ENCODE measurements around the gene EGFR.

The EGFR gene

DNA sequence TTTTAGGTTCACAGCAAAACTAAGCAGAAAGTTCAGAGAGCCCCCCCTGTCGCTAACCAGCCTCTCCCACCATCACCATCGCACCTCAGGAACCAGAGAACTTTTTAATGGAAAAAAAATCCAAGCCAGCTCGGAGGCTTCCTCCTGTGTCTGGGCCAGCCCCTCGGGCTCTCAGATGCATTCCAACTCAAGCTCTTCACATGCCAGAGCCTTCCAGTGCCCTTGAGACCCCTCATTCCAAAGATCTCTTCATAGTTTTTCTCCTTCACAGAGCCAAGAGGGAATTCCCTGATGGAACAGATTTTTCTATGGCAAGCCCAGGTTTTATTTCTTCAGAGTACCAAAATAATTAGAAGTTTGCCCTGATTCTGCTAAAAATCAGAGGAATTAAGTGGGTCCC, 192.9 kb downstream of the EGFR start:
- no peak for DNase-seq (ENCODE audit: low spot score)
- no peak overlapping the region for H2AK5ac ChIP-seq (ENCODE audit: low read depth, low read length)
- H3K18ac ChIP-seq (ENCODE audit: low read length) = no peak overlapping the region

GRCh38 chr7:55212176-55212575, 193.4 kb downstream of the EGFR start:
- Histone ChIP-seq H3K4me3 (ENCODE audit: low read length in 2 of 2) (no peak overlapping the region), H3K23ac (ENCODE audit: low read depth, low read length, poor library complexity) (no peak overlapping the region), H3K36me3 (replicated peaks in 1 of 2; ENCODE audit: control insufficient read depth in 2 of 2, insufficient read depth in 2 of 2, low read length in 2 of 2) (peaks cover 0 to 6% of the 10 kb centered on the region in 2 donors), H2BK15ac (ENCODE audit: low read length) (no peak overlapping the region), H4K91ac (ENCODE audit: low read depth, low read length, poor library complexity) (no peak overlapping the region), H2BK5ac (ENCODE audit: low read length) (no peak overlapping the region), H3K4ac (ENCODE audit: low read length) (no peak overlapping the region), H3K9ac (ENCODE audit: low read depth, low read length, poor library complexity) (no peak overlapping the region), H2AK5ac (ENCODE audit: low read depth, low read length) (no peak overlapping the region), H3K27me3 (ENCODE audit: control insufficient read depth in 3 of 3, insufficient read depth in 3 of 3, low read depth in 1 of 3, low read length in 3 of 3) (no peaks in the 10 kb centered on the region), H3K4me2 (ENCODE audit: insufficient read depth, low read length, poor library complexity, severe bottlenecking) (no peak overlapping the region), H3K4me1 (ENCODE audit: control insufficient read depth in 2 of 2, insufficient read depth in 1 of 2, low read depth in 1 of 2, low read length in 2 of 2) (peaks cover 0 to 12% of the 10 kb centered on the region in 2 donors), H2AFZ (ENCODE audit: low read length) (no peak overlapping the region), H2BK120ac (ENCODE audit: low read depth, low read length) (no peak overlapping the region), H3K27ac (replicated peaks; ENCODE audit: low read length) (no peak overlapping the region), H3K9me3 (replicated peaks in 1 of 2; ENCODE audit: control insufficient read depth in 2 of 2, insufficient read depth in 1 of 2, low read depth in 1 of 2, low read length in 2 of 2) (no peaks in the 10 kb centered on the region), H3K18ac (ENCODE audit: low read length) (no peak overlapping the region), H2BK12ac (ENCODE audit: low read length) (no peak overlapping the region), H3K79me1 (ENCODE audit: low read depth, low read length) (no peaks in the 10 kb centered on the region), H4K8ac (ENCODE audit: low read depth, low read length) (no peak overlapping the region), H3K14ac (ENCODE audit: low read length) (no peak overlapping the region)
- no CpG with 5 or more reads among the region's 8 CpGs for WGBS, 2 donors (ENCODE audit: extremely low coverage in 2 of 2, insufficient read length in 2 of 2, insufficient replicate concordance in 1 of 2)
- no peak for DNase-seq (ENCODE audit: low spot score)

More for the DNA sequence above, 192.9 kb downstream of the EGFR start:
- Histone ChIP-seq H2BK5ac (ENCODE audit: low read length) (no peak overlapping the region), H3K4me3 (ENCODE audit: low read length in 2 of 2) (no peak overlapping the region), H3K27ac (replicated peaks; ENCODE audit: low read length) (no peak overlapping the region), H3K23ac (ENCODE audit: low read depth, low read length, poor library complexity) (no peak overlapping the region), H3K9me3 (replicated peaks in 1 of 2; ENCODE audit: control insufficient read depth in 2 of 2, insufficient read depth in 1 of 2, low read depth in 1 of 2, low read length in 2 of 2) (no peaks in the 10 kb centered on the region), H3K4me2 (ENCODE audit: insufficient read depth, low read length, poor library complexity, severe bottlenecking) (no peak overlapping the region), H3K4me1 (ENCODE audit: control insufficient read depth in 2 of 2, insufficient read depth in 1 of 2, low read depth in 1 of 2, low read length in 2 of 2) (peaks cover 0 to 12% of the 10 kb centered on the region in 2 donors), H2AFZ (ENCODE audit: low read length) (no peak overlapping the region), H3K36me3 (replicated peaks in 1 of 2; ENCODE audit: control insufficient read depth in 2 of 2, insufficient read depth in 2 of 2, low read length in 2 of 2) (peaks cover 0 to 6% of the 10 kb centered on the region in 2 donors), H3K4ac (ENCODE audit: low read length) (no peak overlapping the region), H3K9ac (ENCODE audit: low read depth, low read length, poor library complexity) (no peak overlapping the region), H3K27me3 (ENCODE audit: control insufficient read depth in 3 of 3, insufficient read depth in 3 of 3, low read depth in 1 of 3, low read length in 3 of 3) (no peaks in the 10 kb centered on the region), H2BK12ac (ENCODE audit: low read length) (no peak overlapping the region), H2BK15ac (ENCODE audit: low read length) (no peak overlapping the region), H4K8ac (ENCODE audit: low read depth, low read length) (no peak overlapping the region), H2BK120ac (ENCODE audit: low read depth, low read length) (no peak overlapping the region), H3K79me1 (ENCODE audit: low read depth, low read length) (no peaks in the 10 kb centered on the region), H4K91ac (ENCODE audit: low read depth, low read length, poor library complexity) (no peak overlapping the region), H3K14ac (ENCODE audit: low read length) (no peak overlapping the region)
- WGBS, 2 donors (ENCODE audit: extremely low coverage in 2 of 2, insufficient read length in 2 of 2, insufficient replicate concordance in 1 of 2) = no CpG with 5 or more reads among the region's 4 CpGs

GRCh38 chr7:55212838-55213237, 194.0 kb downstream of the EGFR start:
- no peaks in the 10 kb centered on the region for H3K27me3 ChIP-seq (ENCODE audit: control insufficient read depth in 3 of 3, insufficient read depth in 3 of 3, low read depth in 1 of 3, low read length in 3 of 3)
- no peak overlapping the region for H3K9ac ChIP-seq (ENCODE audit: low read depth, low read length, poor library complexity)
- DNase-seq (ENCODE audit: low spot score) = no peak
- no peak overlapping the region for H3K14ac ChIP-seq (ENCODE audit: low read length)
- no peak overlapping the region for H3K4me2 ChIP-seq (ENCODE audit: insufficient read depth, low read length, poor library complexity, severe bottlenecking)
- no peak overlapping the region for H2AFZ ChIP-seq (ENCODE audit: low read length)
- no peak overlapping the region for H2BK120ac ChIP-seq (ENCODE audit: low read depth, low read length)
- peak overlapping the region; percentile 40 for H2AK5ac ChIP-seq (ENCODE audit: low read depth, low read length)
- H4K91ac ChIP-seq (ENCODE audit: low read depth, low read length, poor library complexity) = no peak overlapping the region
- peaks cover 0 to 12% of the 10 kb centered on the region in 2 donors for H3K4me1 ChIP-seq (ENCODE audit: control insufficient read depth in 2 of 2, insufficient read depth in 1 of 2, low read depth in 1 of 2, low read length in 2 of 2)
- no peaks in the 10 kb centered on the region for H3K36me3 ChIP-seq (replicated peaks in 1 of 2; ENCODE audit: control insufficient read depth in 2 of 2, insufficient read depth in 2 of 2, low read length in 2 of 2)
- H3K4me3 ChIP-seq (ENCODE audit: low read length in 2 of 2) = no peak overlapping the region
- H2BK15ac ChIP-seq (ENCODE audit: low read length) = no peak overlapping the region
- H3K9me3 ChIP-seq (replicated peaks in 1 of 2; ENCODE audit: control insufficient read depth in 2 of 2, insufficient read depth in 1 of 2, low read depth in 1 of 2, low read length in 2 of 2) = no peaks in the 10 kb centered on the region
- no peak overlapping the region for H3K4ac ChIP-seq (ENCODE audit: low read length)
- no CpG with 5 or more reads among the region's 10 CpGs for WGBS, 2 donors (ENCODE audit: extremely low coverage in 2 of 2, insufficient read length in 2 of 2, insufficient replicate concordance in 1 of 2)
- no peaks in the 10 kb centered on the region for H3K79me1 ChIP-seq (ENCODE audit: low read depth, low read length)
- peak overlapping the region; percentile 18 for H3K23ac ChIP-seq (ENCODE audit: low read depth, low read length, poor library complexity)
- H3K27ac ChIP-seq (replicated peaks; ENCODE audit: low read length) = no peak overlapping the region
- no peak overlapping the region for H2BK5ac ChIP-seq (ENCODE audit: low read length)
- H2BK12ac ChIP-seq (ENCODE audit: low read length) = peak overlapping the region; percentile 33
- H3K18ac ChIP-seq (ENCODE audit: low read length) = peak overlapping the region; percentile 21
- H4K8ac ChIP-seq (ENCODE audit: low read depth, low read length) = no peak overlapping the region

DNA sequence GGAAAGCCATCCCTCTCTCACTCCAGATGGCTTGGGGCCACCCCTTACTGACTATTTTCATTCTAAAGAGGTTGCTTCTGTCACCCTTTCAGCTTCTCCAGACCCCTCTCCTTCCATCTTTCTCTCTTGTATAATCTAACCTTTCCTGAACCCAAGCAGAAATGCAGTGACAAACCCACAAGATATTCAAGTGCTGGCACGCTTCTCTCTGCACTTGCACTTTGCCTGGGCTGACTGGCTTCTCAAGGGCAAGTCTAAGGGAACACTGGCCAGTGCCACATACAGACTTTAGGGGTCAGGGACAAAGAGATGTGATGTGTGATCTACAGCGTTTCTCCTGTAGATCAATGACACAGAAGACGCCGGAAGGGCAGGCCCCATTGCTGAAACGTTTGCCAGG, 195.9 kb downstream of the EGFR start:
- H3K36me3 ChIP-seq (replicated peaks in 1 of 2; ENCODE audit: control insufficient read depth in 2 of 2, insufficient read depth in 2 of 2, low read length in 2 of 2) = no peaks in the 10 kb centered on the region
- no peak overlapping the region for H3K9ac ChIP-seq (ENCODE audit: low read depth, low read length, poor library complexity)
- H3K4me3 ChIP-seq (ENCODE audit: low read length in 2 of 2) = no peak overlapping the region
- H3K27me3 ChIP-seq (ENCODE audit: control insufficient read depth in 3 of 3, insufficient read depth in 3 of 3, low read depth in 1 of 3, low read length in 3 of 3) = no peaks in the 10 kb centered on the region
- H4K91ac ChIP-seq (ENCODE audit: low read depth, low read length, poor library complexity) = no peak overlapping the region
- no peak overlapping the region for H2BK5ac ChIP-seq (ENCODE audit: low read length)
- no peak overlapping the region for H3K27ac ChIP-seq (replicated peaks; ENCODE audit: low read length)
- no peaks in the 10 kb centered on the region for H3K9me3 ChIP-seq (replicated peaks in 1 of 2; ENCODE audit: control insufficient read depth in 2 of 2, insufficient read depth in 1 of 2, low read depth in 1 of 2, low read length in 2 of 2)
- H2AFZ ChIP-seq (ENCODE audit: low read length) = no peak overlapping the region
- no CpG with 5 or more reads among the region's 5 CpGs for WGBS, 2 donors (ENCODE audit: extremely low coverage in 2 of 2, insufficient read length in 2 of 2, insufficient replicate concordance in 1 of 2)
- H3K4me1 ChIP-seq (ENCODE audit: control insufficient read depth in 2 of 2, insufficient read depth in 1 of 2, low read depth in 1 of 2, low read length in 2 of 2) = peaks cover 0 to 12% of the 10 kb centered on the region in 2 donors
- H3K14ac ChIP-seq (ENCODE audit: low read length) = no peak overlapping the region
- no peak overlapping the region for H2BK15ac ChIP-seq (ENCODE audit: low read length)
- H3K23ac ChIP-seq (ENCODE audit: low read depth, low read length, poor library complexity) = no peak overlapping the region
- H3K18ac ChIP-seq (ENCODE audit: low read length) = peak overlapping the region; percentile 27
- no peak for DNase-seq (ENCODE audit: low spot score)
- no peak overlapping the region for H3K4ac ChIP-seq (ENCODE audit: low read length)
- no peaks in the 10 kb centered on the region for H3K79me1 ChIP-seq (ENCODE audit: low read depth, low read length)
- no peak overlapping the region for H2BK120ac ChIP-seq (ENCODE audit: low read depth, low read length)
- H2AK5ac ChIP-seq (ENCODE audit: low read depth, low read length) = peak overlapping the region; percentile 5
- H2BK12ac ChIP-seq (ENCODE audit: low read length) = no peak overlapping the region
- H3K4me2 ChIP-seq (ENCODE audit: insufficient read depth, low read length, poor library complexity, severe bottlenecking) = no peak overlapping the region
- H4K8ac ChIP-seq (ENCODE audit: low read depth, low read length) = no peak overlapping the region
